GM12873 (cell line): Measurements from ENCODE around the gene IGFBP1.

Source experiments
- TF ChIP-seq, protein P1 (sequence below): IDR thresholded peaks from 2 replicates; pipeline ENCODE4 v1.5.1; 2012; ENCODE audit warnings: low read depth, mild to moderate bottlenecking, moderate library complexity, low read length, control low read depth; ENCODE audit not compliant: insufficient read depth; ENCODE audit errors: missing control alignments

The IGFBP1 gene

DNA sequence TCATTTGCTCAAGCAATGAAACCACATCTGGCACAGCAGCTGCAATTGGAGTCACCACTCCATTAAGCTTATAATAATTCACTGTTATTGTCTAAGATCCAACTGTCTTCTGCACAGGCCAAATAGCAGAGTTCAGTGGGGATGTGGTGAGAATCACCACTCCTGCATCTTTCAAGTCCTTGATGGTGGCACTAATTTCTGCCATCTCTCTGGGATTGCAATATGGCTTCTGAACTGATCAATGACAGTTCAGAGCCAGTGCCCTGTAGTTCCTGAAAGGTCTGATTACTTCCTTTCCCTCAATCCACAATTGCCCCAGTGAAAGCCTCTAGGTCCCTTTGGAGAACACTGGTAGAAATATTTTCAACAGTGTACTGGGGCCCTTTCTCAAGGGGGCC, 6.4 kb downstream of the IGFBP1 start:
- TF ChIP-seq, protein P1, sequence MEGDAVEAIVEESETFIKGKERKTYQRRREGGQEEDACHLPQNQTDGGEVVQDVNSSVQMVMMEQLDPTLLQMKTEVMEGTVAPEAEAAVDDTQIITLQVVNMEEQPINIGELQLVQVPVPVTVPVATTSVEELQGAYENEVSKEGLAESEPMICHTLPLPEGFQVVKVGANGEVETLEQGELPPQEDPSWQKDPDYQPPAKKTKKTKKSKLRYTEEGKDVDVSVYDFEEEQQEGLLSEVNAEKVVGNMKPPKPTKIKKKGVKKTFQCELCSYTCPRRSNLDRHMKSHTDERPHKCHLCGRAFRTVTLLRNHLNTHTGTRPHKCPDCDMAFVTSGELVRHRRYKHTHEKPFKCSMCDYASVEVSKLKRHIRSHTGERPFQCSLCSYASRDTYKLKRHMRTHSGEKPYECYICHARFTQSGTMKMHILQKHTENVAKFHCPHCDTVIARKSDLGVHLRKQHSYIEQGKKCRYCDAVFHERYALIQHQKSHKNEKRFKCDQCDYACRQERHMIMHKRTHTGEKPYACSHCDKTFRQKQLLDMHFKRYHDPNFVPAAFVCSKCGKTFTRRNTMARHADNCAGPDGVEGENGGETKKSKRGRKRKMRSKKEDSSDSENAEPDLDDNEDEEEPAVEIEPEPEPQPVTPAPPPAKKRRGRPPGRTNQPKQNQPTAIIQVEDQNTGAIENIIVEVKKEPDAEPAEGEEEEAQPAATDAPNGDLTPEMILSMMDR = no peak

DNA sequence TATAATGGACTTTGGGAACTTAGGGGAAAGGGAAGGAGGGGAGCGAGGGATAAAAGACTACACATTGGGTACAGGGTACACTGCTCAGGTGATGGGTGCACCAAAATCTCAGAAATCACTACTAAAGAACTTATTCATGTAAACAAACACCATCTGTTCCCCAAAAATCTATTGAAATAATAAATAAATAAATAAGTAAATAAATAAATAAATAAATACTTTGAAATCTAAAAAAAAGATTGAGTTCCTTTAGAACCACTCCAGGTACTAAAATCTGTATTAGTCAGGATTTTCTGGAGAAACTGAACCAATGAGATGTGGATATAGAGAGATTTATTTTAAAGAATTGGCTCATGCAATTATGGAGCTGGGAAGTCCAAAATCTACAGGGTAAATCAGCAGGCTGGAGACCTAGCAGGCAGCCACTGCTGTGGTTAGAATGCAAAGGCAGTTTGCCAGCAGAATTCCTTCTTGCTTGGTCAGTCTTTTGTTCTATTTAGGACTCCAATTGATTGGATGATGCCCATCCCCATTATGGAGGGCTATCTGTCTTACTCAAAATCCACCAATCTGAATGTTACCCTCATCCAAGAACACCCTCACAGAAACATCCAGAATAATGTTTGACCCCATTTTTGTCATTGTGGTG, 8.9 kb downstream of the IGFBP1 start:
- TF ChIP-seq, protein P1 = no peak

DNA sequence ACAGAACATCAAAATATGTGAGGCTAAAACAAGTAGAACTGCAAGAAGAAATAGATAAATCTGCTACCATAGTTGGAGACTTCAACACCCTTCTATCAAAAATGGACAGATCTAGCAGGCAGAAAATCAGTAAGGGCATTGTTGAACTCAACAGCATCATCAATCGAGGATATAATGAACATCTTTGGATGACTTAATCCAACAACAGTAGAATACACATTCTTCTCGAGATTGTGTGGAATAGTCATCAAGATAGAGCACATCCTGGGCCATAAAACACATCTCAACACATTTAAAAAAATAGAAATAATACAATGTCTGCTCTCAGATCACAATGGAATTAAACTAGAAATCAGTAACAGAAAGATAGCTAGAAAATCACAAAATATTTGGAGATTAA, 9.9 kb downstream of the IGFBP1 start:
- TF ChIP-seq, protein P1 = no peak

DNA sequence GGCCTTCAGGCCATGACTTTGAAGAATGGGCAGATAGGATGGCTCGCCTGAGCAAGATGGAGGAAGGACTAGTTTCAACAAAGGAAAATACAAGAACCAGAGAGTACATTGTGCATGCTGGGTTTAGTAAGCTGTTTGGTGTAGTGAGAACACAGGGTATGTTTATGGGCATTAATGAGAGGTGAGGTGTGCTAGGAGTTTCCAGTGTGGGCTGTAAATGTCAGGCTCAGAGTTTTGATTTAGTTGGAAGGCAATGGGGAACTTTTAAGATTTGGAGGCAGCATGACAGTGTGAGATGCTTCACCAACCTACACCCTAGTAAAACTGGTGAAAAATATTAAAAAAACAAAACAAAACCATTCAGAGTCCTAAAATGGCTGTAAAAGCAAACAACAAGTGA, 13.3 kb downstream of the IGFBP1 start:
- TF ChIP-seq, protein P1 = no peak

DNA sequence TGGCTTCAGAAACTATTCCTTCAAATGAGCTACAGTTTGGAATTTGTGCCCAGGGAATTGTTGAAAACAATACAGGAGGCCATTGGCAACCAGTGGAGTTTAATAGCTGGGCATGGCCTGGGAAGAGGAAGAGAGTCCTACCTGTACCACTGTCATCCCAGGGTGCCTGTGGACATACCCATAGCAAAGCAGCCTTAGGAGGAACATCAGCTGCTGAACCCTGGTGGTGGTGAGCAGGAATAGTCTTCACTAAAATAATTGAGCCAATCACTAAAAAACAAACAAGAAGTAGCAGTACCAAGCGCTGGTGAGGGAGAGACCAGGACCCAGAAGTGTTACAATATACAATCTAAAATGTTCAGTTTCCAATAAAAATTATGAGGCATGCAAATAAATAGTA, 14.5 kb downstream of the IGFBP1 start:
- TF ChIP-seq, protein P1 = peak; percentile 6

DNA sequence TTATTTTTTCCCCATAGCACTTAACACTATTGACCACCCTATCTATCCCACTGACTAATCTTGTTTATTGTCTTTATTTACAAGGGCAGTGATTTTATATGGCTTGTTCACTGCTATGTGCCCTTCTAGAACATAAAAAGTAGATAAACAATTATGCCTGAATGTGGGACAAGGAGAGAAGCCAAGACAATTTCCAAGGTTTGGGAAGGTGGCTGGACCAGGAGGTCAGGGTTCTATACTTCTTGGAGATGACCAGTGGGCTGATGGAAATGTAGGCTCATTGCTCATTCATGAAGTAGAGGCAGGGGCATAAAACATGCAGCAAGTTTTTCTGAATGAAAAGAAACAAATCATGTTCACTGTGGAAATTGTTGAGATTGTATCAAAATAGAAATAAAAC, 21.3 kb downstream of the IGFBP1 start:
- TF ChIP-seq, protein P1 = no peak

DNA sequence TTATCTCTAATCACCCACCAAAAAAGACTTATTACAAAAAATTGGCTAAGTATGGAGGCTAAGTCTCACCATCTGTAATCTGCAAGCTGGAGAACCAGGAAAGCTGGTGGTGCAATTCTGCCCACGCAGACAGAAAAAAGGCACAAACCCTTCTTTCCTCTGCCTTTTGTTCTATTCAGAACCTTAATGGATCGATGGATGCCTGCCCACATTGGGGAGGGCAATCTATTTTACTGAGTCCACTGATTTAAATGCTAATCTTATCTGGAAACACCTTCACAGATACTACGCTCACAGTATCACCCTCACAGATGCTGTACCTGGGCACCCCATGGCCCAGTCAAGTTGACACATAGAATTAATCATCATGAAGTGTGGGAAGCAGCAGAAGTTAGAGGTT, 22.6 kb downstream of the IGFBP1 start:
- TF ChIP-seq, protein P1 = no peak
